ENCODE data around the gene SIGLEC11. TPM values are rescaled to one million over a fixed set of nuclear protein-coding genes. Genes with fewer than 3 reads are reported as not detected.

Gene SIGLEC11
- total and polyA plus RNA-seq, 2 experiments from 2014 or later: not detected

DNA sequence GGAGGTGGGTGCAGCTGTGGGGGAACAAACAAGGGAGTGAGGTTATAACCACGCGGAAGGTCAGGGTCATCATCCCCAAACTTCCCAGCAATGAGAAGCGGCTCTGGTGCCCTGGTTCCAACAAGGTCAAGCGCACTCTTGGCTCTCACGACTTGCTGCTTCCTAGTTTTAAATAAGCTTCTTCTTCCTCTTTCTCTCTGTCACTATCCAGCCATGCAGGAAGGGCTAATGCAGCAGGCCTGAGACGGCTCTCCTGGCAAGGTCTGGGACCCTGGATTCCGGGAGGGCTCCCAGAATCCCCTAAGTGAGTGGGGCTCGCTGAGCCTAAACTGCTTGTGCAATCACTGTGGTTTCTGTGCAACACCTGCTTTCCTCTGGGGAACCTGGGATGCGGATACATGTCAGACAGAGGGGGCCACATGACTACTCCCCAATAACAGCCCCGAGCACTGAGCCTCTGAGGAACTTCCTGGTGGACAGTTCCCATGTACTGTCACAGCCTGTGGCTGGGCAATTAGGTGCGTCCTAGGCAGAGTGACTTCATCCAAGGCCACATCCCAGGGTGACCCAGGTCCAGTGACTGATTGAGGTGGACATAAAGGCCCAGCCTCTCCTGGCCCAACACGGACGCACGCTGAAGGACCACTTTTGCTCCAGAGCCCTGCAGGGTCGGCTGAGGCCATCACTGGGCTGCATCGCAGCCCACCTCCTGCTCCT is 40.0 kb upstream of the SIGLEC11 start (continued):
- TF ChIP-seq ZNF114 (CRISPR knock-in tag; IDR thresholded peaks at IDR 0.05): no peak

DNA sequence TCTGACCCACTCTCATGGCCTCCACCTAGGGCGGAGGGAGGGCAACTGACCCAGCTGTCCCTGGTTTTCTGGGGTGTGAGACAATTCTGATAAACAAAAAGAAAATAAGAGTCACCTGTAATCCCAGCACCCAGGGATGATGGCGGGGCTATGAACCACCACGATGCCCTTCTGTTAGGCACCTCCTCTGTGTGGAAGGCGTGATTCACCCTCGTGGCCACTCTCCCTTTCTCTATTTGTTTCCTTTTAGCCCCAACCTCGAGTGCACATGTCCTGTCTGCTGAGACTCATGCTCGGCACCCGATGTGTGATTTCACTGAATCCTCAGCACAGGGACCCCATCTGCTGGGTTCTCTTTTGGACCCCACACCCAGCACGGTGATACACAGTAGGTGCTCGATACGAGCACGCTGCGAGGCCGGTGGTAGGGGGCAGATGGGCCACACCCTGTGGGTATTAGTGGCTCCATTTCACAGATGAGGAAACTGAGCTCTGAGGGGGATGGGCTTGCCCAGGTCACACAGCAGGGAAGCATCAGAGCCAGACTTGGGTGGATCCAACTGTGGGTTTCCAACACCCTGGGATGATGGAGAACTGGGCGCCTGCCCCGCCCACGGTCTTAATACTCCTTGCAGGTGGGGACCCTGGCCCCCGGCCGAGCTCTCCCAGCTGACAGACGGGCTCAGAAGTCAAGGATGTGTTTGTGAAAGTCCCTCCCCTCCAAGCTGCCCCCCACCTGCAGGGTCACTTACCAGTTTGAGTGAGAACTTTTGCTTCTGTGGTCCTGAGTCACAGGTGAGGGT is 39.3 kb upstream of the SIGLEC11 start:
- H3K4me3 Mint-ChIP-seq: no peak overlapping the region
- TF ChIP-seq ZNF114 (CRISPR knock-in tag; IDR thresholded peaks at IDR 0.05) (no peak), POLR2AphosphoS5 (IDR thresholded peaks at IDR 0.05; ENCODE audit: low read depth) (no peak), NANOG (IDR thresholded peaks at IDR 0.05; ENCODE audit: borderline replicate concordance) (no peak), ZNF462 (CRISPR knock-in tag; IDR thresholded peaks at IDR 0.05) (no peak), STAT1 (IDR thresholded peaks at IDR 0.05; ENCODE audit: unreplicated experiment) (no peak), CTCF (conservative IDR thresholded peaks at IDR 0.05; ENCODE audit: low read depth in 2 of 2) (no peak), EZH2phosphoT487 (IDR thresholded peaks at IDR 0.05; ENCODE audit: unreplicated experiment) (no peak), JUNB (IDR thresholded peaks at IDR 0.05; ENCODE audit: unreplicated experiment) (no peak), ZNF331 (CRISPR knock-in tag; IDR thresholded peaks at IDR 0.05; ENCODE audit: low read depth) (no peak)
- TF ChIP-seq, protein P1, sequence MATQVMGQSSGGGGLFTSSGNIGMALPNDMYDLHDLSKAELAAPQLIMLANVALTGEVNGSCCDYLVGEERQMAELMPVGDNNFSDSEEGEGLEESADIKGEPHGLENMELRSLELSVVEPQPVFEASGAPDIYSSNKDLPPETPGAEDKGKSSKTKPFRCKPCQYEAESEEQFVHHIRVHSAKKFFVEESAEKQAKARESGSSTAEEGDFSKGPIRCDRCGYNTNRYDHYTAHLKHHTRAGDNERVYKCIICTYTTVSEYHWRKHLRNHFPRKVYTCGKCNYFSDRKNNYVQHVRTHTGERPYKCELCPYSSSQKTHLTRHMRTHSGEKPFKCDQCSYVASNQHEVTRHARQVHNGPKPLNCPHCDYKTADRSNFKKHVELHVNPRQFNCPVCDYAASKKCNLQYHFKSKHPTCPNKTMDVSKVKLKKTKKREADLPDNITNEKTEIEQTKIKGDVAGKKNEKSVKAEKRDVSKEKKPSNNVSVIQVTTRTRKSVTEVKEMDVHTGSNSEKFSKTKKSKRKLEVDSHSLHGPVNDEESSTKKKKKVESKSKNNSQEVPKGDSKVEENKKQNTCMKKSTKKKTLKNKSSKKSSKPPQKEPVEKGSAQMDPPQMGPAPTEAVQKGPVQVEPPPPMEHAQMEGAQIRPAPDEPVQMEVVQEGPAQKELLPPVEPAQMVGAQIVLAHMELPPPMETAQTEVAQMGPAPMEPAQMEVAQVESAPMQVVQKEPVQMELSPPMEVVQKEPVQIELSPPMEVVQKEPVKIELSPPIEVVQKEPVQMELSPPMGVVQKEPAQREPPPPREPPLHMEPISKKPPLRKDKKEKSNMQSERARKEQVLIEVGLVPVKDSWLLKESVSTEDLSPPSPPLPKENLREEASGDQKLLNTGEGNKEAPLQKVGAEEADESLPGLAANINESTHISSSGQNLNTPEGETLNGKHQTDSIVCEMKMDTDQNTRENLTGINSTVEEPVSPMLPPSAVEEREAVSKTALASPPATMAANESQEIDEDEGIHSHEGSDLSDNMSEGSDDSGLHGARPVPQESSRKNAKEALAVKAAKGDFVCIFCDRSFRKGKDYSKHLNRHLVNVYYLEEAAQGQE (IDR thresholded peaks at IDR 0.05; ENCODE audit: unreplicated experiment): no peak
- TF ChIP-seq, protein P2, sequence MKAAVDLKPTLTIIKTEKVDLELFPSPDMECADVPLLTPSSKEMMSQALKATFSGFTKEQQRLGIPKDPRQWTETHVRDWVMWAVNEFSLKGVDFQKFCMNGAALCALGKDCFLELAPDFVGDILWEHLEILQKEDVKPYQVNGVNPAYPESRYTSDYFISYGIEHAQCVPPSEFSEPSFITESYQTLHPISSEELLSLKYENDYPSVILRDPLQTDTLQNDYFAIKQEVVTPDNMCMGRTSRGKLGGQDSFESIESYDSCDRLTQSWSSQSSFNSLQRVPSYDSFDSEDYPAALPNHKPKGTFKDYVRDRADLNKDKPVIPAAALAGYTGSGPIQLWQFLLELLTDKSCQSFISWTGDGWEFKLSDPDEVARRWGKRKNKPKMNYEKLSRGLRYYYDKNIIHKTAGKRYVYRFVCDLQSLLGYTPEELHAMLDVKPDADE (IDR thresholded peaks at IDR 0.05): no peak

More for the DNA sequence above, 39.3 kb upstream of the SIGLEC11 start:
- Histone ChIP-seq H4K20me1 (replicated peaks; ENCODE audit: insufficient read depth) (no peaks in the 10 kb centered on the region), H3K27me3 (ENCODE audit: insufficient read depth) (no peaks in the 10 kb centered on the region), H3K4me3 (no peak overlapping the region), H3K36me3 (ENCODE audit: insufficient read depth) (no peaks in the 10 kb centered on the region), H2AFZ (no peak overlapping the region), H3K79me2 (replicated peaks; ENCODE audit: insufficient read depth) (no peaks in the 10 kb centered on the region), H3F3A (replicated peaks; ENCODE audit: low read depth) (no peaks in the 10 kb centered on the region), H3K4me2 (no peak overlapping the region), H3K9me2 (ENCODE audit: insufficient read depth) (no peaks in the 10 kb centered on the region), H3K4me1 (ENCODE audit: insufficient read depth) (no peaks in the 10 kb centered on the region), H3K27ac (ENCODE audit: low read depth) (no peak overlapping the region)
- no peak for DNase-seq (ENCODE audit: low spot score)
- peaks cover 3% of the 10 kb centered on the region for H3K27me3 Mint-ChIP-seq (ENCODE audit: insufficient read depth, low read depth, poor library complexity)
- no peak overlapping the region for H3K27ac Mint-ChIP-seq
- no peaks in the 10 kb centered on the region for H3K4me1 Mint-ChIP-seq
- peaks cover 2% of the 10 kb centered on the region; the same call in 1 of the 3 replicates for H3K36me3 Mint-ChIP-seq (ENCODE audit: low read depth)
- ATAC-seq: no peak
- no peaks in the 10 kb centered on the region for H3K9me3 Mint-ChIP-seq
